Endometrial microvascular endothelial cells (primary cell): Measurements from ENCODE around the gene LST1. TPM values are rescaled to one million over a fixed set of nuclear protein-coding genes. Genes with fewer than 3 reads are reported as not detected.
"Not testable (repeated sequence)": the region's sequence is repeated elsewhere in the genome, so short reads cannot be mapped to it uniquely, and the experiment has no call there.

Source experiments
- in situ Hi-C: cut with HindIII; loops from 2 replicates; pipeline ENCODE4 v1.10.0; 2017; ENCODE audit warnings: low sequenced_read_pairs, low pct_unique_long_range_greater_than_20kb; ENCODE audit errors: inconsistent ontology term
- total RNA-seq: library from RNA; depleted of rRNA; stranded (reverse); fragments of >200 nt; gene quantifications from one replicate; pipeline ENCODE4 v1.2.3, GENCODE V29; 2015; ENCODE audit errors: inconsistent ontology term

LST1 gene
- total RNA-seq, 1 donor from 2014 or later: not detected

DNA sequence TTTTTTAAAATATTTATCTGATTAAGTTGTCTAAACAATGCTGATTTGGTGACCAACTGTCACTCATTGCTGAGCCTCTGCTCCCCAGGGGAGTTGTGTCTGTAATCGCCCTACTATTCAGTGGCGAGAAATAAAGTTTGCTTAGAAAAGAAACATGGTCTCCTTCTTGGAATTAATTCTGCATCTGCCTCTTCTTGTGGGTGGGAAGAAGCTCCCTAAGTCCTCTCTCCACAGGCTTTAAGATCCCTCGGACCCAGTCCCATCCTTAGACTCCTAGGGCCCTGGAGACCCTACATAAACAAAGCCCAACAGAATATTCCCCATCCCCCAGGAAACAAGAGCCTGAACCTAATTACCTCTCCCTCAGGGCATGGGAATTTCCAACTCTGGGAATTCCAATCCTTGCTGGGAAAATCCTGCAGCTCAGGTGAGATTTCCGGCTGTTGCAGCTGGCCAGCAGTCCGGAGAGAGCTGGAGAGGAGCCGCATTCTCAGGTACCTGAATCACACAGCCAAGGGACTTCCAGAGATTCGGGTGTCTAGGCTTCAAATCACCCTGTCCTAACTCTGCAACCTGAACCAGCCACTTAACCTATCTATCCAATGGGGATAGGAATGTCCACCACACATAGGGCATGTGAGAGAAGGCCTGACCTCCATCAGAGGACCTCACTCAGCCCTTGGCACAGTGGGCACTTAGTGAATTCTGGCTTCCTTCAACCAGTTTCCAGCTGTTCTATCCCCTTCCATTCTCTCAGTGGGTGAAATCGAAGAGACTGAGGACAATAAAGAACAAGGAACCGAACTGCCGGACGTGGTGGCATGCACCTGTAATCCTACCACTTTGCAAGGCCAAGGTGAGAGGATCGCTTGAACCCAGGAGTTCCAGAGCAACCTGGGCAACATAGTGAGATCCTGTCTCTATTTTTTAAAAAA lies 7.6 kb upstream of the LST1 start:
- in situ Hi-C loops: no loop called here

DNA sequence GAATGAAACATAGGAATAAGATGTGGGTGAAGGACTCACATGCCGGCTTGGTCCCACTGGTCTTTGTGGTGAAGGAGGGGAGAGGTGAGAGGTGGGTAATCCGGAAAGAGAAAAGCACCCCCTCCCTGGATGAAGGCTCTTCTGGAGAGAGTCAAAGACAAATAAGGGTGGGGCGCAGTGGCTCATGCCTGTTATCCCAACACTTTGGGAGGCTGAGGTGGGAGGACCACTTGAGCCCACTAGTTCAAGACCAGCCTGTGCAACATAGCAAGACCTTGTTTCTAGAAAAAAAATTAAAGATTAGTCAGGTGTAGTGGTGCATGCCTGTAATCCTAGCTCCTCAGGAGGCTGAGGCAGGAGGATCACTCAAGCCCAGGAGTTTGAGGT lies 7.0 kb upstream of the LST1 start:
- in situ Hi-C loops: no loop called here

DNA sequence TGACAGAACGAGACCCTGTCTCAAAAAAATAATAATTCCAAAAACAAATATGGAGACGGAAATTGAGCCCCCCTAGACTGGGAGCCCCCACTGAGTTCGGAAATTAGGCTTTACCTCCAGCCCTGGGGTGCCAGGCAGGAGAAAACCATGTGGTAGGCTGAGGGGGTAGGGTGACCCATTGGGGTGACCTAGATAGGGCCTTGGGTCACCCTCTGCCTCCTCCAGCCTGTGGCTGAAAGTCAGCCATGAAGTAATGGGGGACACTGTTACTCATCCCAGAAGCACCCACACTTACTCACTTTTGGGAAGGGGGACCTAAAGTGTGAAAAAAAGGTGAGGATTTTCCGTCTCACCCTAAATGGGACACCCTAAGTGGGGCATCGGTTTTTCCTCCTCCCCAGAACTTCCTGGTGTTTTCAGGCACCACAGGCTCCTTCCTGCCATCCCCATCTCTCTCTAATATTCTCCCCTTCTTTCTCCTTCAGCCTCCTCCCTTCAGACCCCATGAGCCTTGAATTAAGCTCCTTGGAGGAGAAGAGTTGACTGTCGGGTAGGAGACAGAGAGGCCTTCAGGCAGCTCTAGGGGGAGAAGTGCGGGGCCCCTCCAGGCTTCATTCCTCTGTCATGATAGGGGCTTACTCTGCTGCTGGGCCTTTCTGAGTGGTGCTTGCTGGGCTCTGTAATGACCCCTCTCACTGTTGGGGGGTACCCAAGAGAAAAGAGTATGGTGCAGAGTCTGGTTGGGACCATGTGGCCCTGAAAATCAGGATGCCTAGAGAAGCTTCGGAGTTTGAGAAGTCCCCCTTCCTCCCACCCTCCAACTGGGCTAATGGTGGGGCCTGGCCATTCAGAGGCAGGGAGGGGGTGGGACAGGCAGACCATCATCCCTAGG lies 6.3 kb upstream of the LST1 start:
- in situ Hi-C loops: no loop called here

DNA sequence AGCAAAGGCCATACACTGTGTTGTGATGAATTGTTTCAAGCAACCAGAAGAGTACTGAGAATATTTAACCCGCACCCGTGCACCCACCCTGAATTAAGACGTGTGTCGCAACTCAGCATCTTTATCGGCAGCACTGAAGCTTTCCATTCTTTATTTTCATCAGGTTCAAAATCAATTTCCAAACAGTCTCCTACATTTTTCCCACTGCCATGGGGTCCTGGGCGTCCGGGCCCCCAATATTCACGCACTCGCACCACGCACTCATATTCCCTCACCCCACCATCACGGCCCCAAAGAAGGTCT lies 5.7 kb upstream of the LST1 start:
- in situ Hi-C loops: no loop called here

DNA sequence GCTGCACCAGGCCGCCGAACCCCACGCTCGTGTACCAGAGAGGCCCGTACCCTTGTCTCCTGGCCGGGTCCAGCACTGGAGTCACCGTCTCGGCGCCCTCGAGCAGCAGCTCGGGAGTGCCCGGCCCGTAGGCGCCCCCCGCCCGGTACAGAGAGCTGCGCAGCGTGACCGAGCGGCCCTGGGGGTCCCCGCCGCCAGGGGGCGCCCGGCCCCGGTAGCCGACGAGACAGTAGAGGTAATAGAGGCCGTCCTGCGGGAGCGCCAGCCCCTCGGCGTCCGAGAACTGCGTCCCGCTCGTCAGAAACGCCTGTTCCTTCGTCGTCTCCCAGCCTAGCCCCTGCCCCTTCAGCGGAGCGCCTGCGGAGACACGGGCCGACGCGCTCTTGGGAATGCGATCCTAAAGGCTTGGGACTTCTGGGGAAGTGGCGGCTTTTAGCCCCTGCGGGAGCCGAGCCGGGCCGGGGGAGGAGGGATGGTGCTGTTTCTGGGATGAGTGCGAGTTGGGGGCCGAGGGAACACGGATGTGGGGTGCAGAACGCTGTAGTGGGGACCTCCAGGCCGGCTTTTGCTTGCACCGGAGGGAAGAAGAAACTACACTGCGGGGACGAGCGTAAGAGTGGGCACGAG lies 5.2 kb upstream of the LST1 start:
- in situ Hi-C loops: no loop called here

DNA sequence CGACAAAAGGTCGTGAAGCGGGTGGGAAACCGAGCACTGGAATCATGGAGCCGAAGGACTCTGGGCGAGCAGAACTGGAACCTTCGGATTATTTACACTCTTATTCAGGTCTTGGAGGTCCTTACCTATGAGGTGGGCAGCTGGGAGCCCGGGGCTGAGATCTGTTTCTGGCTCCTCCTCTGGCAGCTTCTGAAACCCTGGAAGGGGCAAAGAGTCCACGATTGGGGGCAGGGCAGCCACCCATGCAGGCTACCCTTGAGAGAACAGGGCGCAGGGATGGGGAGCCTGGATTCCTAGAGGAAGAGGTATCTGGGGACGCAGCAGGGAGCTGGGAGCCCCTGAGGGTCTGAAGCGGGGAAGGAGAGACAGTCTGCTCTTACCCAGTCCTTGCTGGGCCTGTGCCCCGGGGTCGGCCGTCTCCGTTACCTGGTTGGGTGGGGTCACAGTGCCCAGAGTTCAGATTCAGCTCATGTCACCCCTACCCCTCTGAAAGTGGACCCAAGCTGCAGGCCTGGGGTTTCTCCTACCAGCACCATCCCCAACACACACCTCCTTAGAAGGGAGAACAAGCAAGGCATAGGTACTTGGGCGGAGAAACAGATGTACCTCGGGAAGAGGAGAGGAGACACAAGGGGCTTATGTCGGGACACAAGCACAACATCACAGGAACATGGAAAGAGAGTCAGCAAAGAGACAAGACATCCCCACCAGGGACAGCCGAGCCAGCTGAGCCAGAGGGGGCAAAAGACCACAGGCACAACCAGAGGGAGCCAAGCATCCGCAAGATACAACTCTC lies 4.4 kb upstream of the LST1 start:
- in situ Hi-C loops: no loop called here

DNA sequence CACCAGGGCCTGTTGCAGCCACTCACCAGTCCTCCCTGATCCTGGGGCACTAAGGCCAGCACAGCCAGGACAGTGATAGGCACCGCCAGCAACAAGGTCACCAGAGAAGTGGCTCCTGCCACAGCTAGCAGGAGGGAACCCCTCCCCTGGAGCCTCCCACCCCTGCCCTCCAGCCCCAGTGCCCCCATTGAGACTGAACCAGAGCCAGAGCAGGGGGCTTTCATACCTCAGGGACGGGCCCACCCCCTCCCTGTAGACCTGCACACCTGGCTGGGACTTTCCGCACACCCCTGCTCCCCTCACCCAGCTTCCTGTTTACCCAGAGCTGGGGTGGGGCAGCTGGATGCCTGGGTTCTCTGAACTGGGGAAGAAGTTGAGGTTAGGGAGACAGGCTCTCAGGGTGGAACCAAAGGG lies 3.8 kb upstream of the LST1 start, which contains the start of gene LTB:
TSS of gene LTB (minus strand) at position 195 of the 414 bp plus-strand sequence. CDS start at position 188, 7 bp downstream.
- in situ Hi-C loops: no loop called here

DNA sequence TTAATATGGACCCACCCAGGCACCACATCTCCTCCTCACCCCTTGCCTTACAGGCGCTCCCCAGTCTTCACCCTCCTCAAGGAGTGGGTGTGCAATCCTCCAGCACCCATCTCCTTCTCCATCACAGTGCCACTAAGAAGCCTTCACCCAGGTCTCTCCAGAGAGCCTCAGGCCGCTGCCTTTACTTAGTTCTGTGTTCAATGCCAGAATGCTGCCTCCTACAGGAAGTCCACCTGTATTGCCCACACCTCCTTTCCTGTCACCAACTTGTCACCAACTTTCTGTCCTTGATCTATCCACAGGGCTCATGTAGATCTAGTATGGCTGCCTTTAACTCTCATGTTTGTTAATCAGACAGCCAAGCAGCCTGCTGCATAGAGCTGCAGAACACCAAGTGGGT lies 586 bp upstream of the LST1 start:
- in situ Hi-C loops: no loop called here

DNA sequence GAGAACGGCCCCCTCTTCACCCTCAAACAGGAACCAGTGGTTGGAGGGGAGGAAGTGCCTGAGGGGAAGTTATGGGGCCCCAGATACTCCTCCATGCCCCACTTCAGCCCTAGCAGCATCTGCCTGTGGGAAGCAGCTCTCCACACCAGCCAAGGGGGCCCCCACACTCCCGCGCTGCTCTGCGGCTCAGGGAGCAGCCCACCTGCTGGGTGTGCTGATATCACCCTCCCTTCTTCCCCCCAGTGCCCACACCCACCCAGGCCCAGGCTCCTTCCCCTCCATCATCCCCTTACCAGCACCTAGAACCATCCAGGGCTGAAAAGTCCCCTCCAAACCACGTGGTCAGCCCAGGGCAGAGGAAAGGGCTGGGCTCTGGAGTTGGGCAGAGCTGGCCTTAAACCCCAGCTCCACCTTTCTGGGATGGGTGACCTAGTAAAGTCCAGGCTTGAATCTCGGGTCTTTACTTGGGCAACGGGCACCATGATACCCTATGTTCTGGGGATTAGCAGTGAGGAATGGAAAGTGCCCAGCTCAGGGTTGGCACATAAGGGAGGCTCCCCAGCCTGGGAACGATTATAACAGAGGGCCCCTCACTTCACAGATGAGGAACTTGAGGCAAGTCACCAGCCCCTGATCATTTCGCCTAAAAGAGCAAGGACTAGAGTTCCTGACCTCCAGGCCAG lies 663 bp downstream of the LST1 start:
- in situ Hi-C loops: no loop called here

DNA sequence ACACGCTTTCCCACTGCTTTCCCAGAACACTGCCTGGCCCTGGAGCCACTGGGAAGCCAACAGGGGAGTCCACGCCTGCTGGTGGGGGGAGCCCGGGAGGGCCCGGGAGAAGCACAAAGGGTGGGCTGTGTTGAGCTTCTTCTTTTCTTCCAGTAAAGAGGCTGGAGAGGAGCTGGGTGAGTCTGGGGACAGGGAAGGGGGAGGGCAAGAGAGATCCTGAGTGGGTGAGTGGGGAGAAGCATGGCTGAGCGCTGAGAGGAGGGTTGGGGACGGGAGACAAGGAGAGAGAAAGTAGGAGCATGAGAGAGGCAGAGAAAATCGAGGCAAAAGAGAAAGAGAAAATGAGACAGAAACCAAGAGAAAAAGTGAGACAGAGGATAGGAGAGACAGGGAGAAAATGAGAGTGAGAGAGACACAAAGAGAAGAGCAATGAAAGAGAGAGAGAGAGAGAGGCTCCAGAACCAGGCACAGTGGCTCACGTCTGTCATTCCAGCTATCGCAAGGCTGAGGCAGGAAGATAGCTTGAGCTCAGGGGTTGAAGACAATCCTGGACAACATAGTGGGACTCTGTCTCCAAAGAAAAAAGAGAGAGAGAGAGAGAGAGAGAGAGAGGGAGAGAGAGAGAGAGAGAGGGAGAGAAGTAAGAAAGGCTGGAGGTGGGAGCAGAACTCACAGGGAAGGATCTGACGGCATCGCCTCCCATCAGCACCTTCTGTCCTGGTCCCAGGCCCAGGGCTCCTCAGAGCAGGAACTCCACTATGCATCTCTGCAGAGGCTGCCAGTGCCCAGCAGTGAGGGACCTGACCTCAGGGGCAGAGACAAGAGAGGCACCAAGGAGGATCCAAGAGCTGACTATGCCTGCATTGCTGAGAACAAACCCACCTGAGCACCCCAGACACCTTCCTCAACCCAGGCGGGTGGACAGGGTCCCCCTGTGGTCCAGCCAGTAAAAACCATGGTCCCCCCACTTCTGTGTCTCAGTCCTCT lies 2.0 kb downstream of the LST1 start:
- in situ Hi-C loops: no loop called here

DNA sequence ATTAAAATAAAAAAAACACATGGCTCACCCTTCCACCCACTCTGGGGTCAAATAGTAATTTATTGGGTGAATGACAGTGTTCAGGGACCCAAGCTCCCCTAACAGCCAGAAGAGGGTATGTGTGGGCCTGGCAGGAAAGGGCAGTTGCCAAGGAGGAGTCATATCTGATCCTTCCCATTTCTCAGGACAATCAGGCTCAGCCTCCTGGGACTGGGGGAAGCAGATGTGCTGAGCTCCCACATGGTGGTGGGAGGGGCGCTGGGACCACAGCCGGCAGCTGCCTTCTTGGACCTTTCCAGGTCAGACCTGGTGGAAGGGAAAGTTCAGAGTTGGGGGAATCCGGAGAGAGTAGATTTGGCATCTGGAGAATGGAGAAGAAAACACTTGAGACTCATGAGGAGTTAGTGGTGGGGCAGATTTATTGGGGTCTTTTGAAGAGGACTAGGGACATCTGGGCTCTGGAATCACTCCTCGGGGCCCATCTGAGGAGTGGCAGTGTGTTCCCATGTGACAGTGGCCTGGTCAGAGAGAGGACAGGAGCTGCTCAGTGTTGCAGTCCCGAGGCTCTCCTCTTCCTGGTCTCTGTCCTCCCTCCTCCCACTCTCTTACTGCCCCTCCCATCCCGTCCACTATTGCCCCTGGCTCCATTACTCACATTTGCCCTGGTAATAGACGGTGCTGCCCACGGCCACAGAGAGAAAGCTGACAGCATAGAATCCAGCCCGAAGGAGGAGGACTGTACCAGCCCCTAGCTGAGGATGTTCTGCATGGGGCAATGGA lies 3.0 kb downstream of the LST1 start:
- in situ Hi-C loops: no loop called here

DNA sequence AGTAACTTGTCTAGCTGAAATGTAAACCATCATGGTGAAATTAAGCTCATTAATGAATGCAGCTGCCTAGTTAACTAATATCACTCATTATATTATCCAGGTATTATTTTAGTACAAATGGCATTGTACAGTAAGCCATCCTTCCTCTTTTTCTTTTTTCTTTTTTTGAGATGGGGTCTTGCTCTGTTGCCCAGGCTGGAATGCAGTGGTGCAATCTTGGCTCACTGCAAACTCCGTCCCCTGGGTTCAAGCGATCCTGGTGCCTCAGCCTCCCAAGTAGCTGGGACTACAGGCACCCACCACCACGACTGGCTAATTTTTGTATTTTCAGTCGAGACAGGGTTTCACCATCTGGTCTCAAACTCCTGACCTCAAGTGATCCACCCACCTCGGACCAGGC lies 4.6 kb downstream of the LST1 start:
- in situ Hi-C loops: not testable (repeated sequence)

DNA sequence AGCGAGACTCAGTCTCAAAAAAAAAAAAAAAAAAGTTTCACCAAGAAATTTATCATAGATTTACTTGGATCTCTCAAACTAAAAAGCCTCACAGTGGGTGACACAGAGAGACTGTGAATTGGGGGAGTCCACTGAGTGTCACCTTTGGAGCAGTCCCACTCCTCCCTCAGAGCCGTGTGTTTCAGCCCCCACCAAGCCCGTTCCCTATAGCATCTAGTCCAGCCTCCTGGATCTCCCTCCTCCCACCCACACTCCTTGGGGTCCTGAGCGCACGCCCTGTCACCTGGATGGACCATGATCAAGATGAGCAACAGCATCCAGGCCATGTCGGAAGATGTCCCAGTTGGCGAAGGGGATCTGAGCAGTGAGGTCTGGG lies 6.3 kb downstream of the LST1 start:
- in situ Hi-C loops: no loop called here

DNA sequence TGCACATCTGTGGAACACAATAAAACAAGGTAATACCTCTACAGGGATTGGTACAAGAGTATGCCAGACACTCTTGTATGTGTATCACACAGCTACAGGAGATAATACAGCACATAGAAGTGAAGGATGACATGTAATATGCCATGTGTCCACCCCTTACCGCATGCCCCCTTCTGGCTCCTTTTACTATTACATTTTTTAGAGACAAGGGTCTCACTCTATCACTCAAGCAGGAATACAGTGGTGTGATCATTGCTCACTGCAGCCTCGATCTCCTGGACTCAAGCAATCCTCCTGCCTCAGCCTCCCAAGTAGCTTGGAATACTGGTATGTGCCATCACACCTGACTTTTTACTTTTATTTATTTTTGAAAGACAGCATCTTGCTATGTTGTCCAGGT lies 10.9 kb downstream of the LST1 start:
- in situ Hi-C loops: no loop called here

DNA sequence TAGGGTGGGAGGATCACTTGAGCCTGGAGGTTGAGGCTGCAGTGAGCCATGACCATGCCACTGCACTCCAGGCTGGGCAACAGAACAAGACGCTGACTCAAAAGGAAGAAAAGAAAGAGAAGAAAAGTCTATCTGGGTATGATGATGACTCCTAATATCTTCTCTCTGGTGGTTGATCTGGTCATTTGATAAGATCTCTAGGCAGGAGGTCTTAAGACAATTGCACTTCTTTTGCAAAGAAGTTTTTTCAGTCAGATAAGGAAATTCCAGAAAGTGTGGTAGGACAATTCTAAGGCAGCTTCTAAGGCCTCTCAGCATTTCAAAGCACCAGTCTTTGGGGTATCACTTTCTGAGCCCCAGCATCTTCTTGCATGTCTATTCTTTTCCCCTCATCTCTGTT lies 21.2 kb downstream of the LST1 start:
- in situ Hi-C loops: no loop called here

DNA sequence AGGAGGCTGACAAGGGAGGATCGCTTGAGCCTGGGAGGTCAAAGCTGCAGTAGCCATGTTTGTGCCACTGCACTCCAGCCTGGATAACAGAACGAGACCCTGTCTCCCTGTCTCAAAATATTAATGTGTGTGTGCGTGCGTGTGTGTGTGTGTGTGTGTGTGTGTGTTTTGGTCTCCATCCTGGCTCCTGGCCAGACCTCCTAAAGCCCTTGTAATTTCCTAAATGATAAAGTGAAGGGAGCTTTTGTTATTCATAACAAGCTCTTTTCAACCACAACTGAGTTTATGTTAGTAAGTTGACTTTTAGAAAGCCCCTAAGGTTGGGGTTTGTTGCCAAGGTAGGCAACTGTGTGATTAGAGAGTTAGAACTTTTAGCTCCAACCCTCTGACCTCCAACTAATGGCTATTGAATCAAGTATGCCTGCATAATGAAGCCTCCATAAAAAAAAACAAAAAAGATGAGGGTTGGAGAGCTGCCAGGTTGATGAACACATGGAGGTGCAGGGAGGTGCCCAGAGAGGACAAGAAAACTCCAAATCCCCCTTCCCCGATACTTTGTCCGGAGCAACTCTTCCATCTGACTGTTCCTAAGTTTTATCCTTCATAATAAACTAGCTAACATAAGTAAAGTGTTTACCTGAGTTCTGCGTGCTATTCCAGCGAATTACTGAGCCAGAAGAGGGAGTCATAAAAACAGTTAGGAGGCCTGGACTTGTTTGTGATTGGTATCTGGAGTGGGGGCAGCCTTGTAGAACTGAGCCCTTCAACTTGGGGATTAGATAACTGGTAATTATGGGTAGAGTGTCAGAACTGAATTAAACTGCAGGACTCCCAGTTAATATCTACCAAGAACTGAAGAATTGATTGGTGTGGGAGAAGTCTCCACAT lies 23.7 kb downstream of the LST1 start:
- in situ Hi-C loops: no loop called here
